ENCODE measurements around the gene P4HA3. TPM values are rescaled to one million over a fixed set of nuclear protein-coding genes. Genes with fewer than 3 reads are reported as not detected.
"Not testable (repeated sequence)": the region's sequence is repeated elsewhere in the genome, so short reads cannot be mapped to it uniquely, and the experiment has no call there.

P4HA3 gene
- total RNA-seq, 4 donors from 2014 or later, result 0.71 to 2.1 (median 1.1) TPM

- Histone ChIP-seq H3K4me1 (no peaks in the 10 kb centered on the region), H3K27me3 (no peaks in the 10 kb centered on the region), H3K9me3 (no peaks in the 10 kb centered on the region), H3K27ac (replicated peaks in 1 of 4) (no peak overlapping the region), H3K36me3 (no peaks in the 10 kb centered on the region), H3K4me3 (no peak overlapping the region)
- WGBS, result 18% methylated on average over 1 of the region's 1 CpG
- no peak for DNase-seq (ENCODE audit: extremely low spot score)
- TF ChIP-seq POLR2AphosphoS5 (IDR thresholded peaks at IDR 0.05) (no peak), CTCF (IDR thresholded peaks at IDR 0.05) (no peak), POLR2A (IDR thresholded peaks at IDR 0.05; ENCODE audit: low read depth) (no peak), EP300 (IDR thresholded peaks at IDR 0.05) (no peak)
- intact Hi-C loops (cut with DNase I), result no loop called here
Observed at GRCh38 chr11:74345420-74345819, 34.0 kb upstream of the P4HA3 start.

- Histone ChIP-seq H3K27ac (replicated peaks in 1 of 4) (no peak overlapping the region), H3K9me3 (no peaks in the 10 kb centered on the region), H3K4me1 (no peaks in the 10 kb centered on the region), H3K27me3 (no peaks in the 10 kb centered on the region), H3K4me3 (no peak overlapping the region), H3K36me3 (peaks cover 0 to 12% (median 9%) of the 10 kb centered on the region in 4 donors)
- no peak for DNase-seq (ENCODE audit: extremely low spot score)
- intact Hi-C loops (cut with DNase I), result no loop called here
- WGBS, result 67% methylated on average over 1 of the region's 1 CpG
- TF ChIP-seq EP300 (IDR thresholded peaks at IDR 0.05) (no peak), POLR2AphosphoS5 (IDR thresholded peaks at IDR 0.05) (no peak)
Observed at GRCh38 chr11:74341921-74342320, 30.5 kb upstream of the P4HA3 start.

GRCh38 chr11:74339619-74340018, 28.2 kb upstream of the P4HA3 start:
- H3K36me3 ChIP-seq, result peaks cover 0 to 12% (median 9%) of the 10 kb centered on the region in 4 donors
- intact Hi-C loops (cut with DNase I), result no loop called here
- H3K9me3 ChIP-seq, result no peaks in the 10 kb centered on the region
- no peak overlapping the region for H3K4me3 ChIP-seq
- DNase-seq (ENCODE audit: extremely low spot score), result no peak
- TF ChIP-seq POLR2A (IDR thresholded peaks at IDR 0.05; ENCODE audit: low read depth) (no peak), EP300 (IDR thresholded peaks at IDR 0.05) (no peak), POLR2AphosphoS5 (IDR thresholded peaks at IDR 0.05) (no peak), CTCF (IDR thresholded peaks at IDR 0.05) (no peak)
- H3K4me1 ChIP-seq, result no peaks in the 10 kb centered on the region
- H3K27ac ChIP-seq (replicated peaks in 1 of 4), result no peak overlapping the region
- no peaks in the 10 kb centered on the region for H3K27me3 ChIP-seq

- Histone ChIP-seq H3K27me3 (no peaks in the 10 kb centered on the region), H3K4me1 (no peaks in the 10 kb centered on the region), H3K27ac (replicated peaks in 1 of 4) (no peak overlapping the region), H3K9me3 (no peaks in the 10 kb centered on the region), H3K4me3 (no peak overlapping the region), H3K36me3 (peaks cover 0 to 12% (median 9%) of the 10 kb centered on the region in 4 donors)
- intact Hi-C loops (cut with DNase I), result no loop called here
- TF ChIP-seq EP300 (IDR thresholded peaks at IDR 0.05) (no peak), POLR2A (IDR thresholded peaks at IDR 0.05; ENCODE audit: low read depth) (no peak), POLR2AphosphoS5 (IDR thresholded peaks at IDR 0.05) (no peak), CTCF (IDR thresholded peaks at IDR 0.05) (no peak)
- DNase-seq (ENCODE audit: extremely low spot score), result no peak
- WGBS, result 66% methylated on average over 6 of the region's 6 CpGs
Observed at GRCh38 chr11:74338963-74339362, 27.5 kb upstream of the P4HA3 start.

GRCh38 chr11:74333193-74333592, 21.8 kb upstream of the P4HA3 start:
- DNase-seq (ENCODE audit: extremely low spot score), result no peak
- H3K4me3 ChIP-seq, result no peak overlapping the region
- TF ChIP-seq POLR2AphosphoS5 (IDR thresholded peaks at IDR 0.05), result no peak
- 92% methylated on average over 1 of the region's 1 CpG for WGBS
- H3K4me1 ChIP-seq, result peaks cover 0 to 3% (median 0%) of the 10 kb centered on the region in 4 donors
- no peaks in the 10 kb centered on the region for H3K9me3 ChIP-seq
- no peaks in the 10 kb centered on the region for H3K27me3 ChIP-seq
- H3K36me3 ChIP-seq, result peaks cover 0 to 6% (median 5%) of the 10 kb centered on the region in 4 donors
- H3K27ac ChIP-seq (replicated peaks in 1 of 4), result no peak overlapping the region
- intact Hi-C loops (cut with DNase I), result no loop called here

- H3K27ac ChIP-seq (replicated peaks in 1 of 4), result no peak overlapping the region
- H3K9me3 ChIP-seq, result no peaks in the 10 kb centered on the region
- peaks cover 0 to 3% (median under 1%) of the 10 kb centered on the region in 4 donors for H3K4me1 ChIP-seq
- DNase-seq (ENCODE audit: extremely low spot score), result no peak
- TF ChIP-seq EP300 (IDR thresholded peaks at IDR 0.05) (no peak), POLR2AphosphoS5 (IDR thresholded peaks at IDR 0.05) (no peak), CTCF (IDR thresholded peaks at IDR 0.05) (no peak), POLR2A (IDR thresholded peaks at IDR 0.05; ENCODE audit: low read depth) (no peak)
- intact Hi-C loops (cut with DNase I), result no loop called here
- no peaks in the 10 kb centered on the region for H3K27me3 ChIP-seq
- no peaks in the 10 kb centered on the region for H3K36me3 ChIP-seq
- 100% methylated on average over 1 of the region's 1 CpG for WGBS
- H3K4me3 ChIP-seq, result no peak overlapping the region
Observed at GRCh38 chr11:74332291-74332690, 20.9 kb upstream of the P4HA3 start.

- H3K9me3 ChIP-seq; DNase-seq (ENCODE audit: extremely low spot score); H3K36me3 ChIP-seq; H3K27ac ChIP-seq (replicated peaks in 1 of 4); intact Hi-C loops (cut with DNase I); H3K27me3 ChIP-seq; H3K4me3 ChIP-seq: not testable (repeated sequence)
- 68% methylated on average over 6 of the region's 6 CpGs for WGBS
- H3K4me1 ChIP-seq, result peaks cover 9 to 15% (median 12%) of the 10 kb centered on the region in 4 donors
Observed at GRCh38 chr11:74331000-74331399, 19.6 kb upstream of the P4HA3 start.

Measured in esophagus muscularis mucosa (tissue), 4 donors.